NCI-H128 (cell line): ENCODE measurements around the gene DEPDC7.
"Not testable (repeated sequence)": the region's sequence is repeated elsewhere in the genome, so short reads cannot be mapped to it uniquely, and the experiment has no call there.

Experiments
- DNase-seq: peaks from one replicate; lab custom pipeline; 2025; ENCODE audit not compliant: unreplicated experiment; lab: John Stamatoyannopoulos, UW

Gene DEPDC7

GRCh38 chr11:33021937-33022336 lies 6.3 kb downstream of the DEPDC7 start:
- no peak for DNase-seq

- DNase-seq, result no peak
Measured at GRCh38 chr11:33025339-33025722, 9.7 kb downstream of the DEPDC7 start.

- DNase-seq, result no peak
Measured at GRCh38 chr11:33027233-33027632, 11.6 kb downstream of the DEPDC7 start.

GRCh38 chr11:33027846-33028536 lies 12.3 kb downstream of the DEPDC7 start:
- DNase-seq, result no peak

GRCh38 chr11:33028537-33028914 lies 12.8 kb downstream of the DEPDC7 start:
- no peak for DNase-seq

GRCh38 chr11:33029218-33029617 lies 13.5 kb downstream of the DEPDC7 start:
- not testable (repeated sequence) for DNase-seq

- DNase-seq, result no peak
Measured at GRCh38 chr11:33033493-33033892, 17.8 kb downstream of the DEPDC7 start.

- no peak for DNase-seq
Measured at GRCh38 chr11:33035011-33035410, 19.3 kb downstream of the DEPDC7 start.

- DNase-seq, result peak; percentile 82
Measured at GRCh38 chr11:33039274-33040032, 23.8 kb downstream of the DEPDC7 start, which contains the start of gene TCP11L1. Gene TCP11L1, plus strand, starts transcription at chr11:33039572. Its CDS starts 4,202 bp downstream, at chr11:33043774.

- DNase-seq, result no peak
Measured at GRCh38 chr11:33040033-33040861, 24.6 kb downstream of the DEPDC7 start.

- no peak for DNase-seq
Measured at GRCh38 chr11:33040862-33041453, 25.3 kb downstream of the DEPDC7 start.

- no peak for DNase-seq
Measured at GRCh38 chr11:33043221-33043830, 27.6 kb downstream of the DEPDC7 start.

GRCh38 chr11:33044285-33044756 lies 28.6 kb downstream of the DEPDC7 start:
- DNase-seq, result no peak

GRCh38 chr11:33045551-33046255 lies 30.0 kb downstream of the DEPDC7 start:
- no peak for DNase-seq

- DNase-seq, result not testable (repeated sequence)
Measured at GRCh38 chr11:33048701-33049100, 33.0 kb downstream of the DEPDC7 start.

GRCh38 chr11:33049565-33050408 lies 34.1 kb downstream of the DEPDC7 start:
- peak; percentile 14 for DNase-seq

- no peak for DNase-seq
Measured at GRCh38 chr11:33052231-33052630, 36.6 kb downstream of the DEPDC7 start.

- no peak for DNase-seq
Measured at GRCh38 chr11:33055375-33055774, 39.7 kb downstream of the DEPDC7 start.

GRCh38 chr11:33057284-33057683 lies 41.6 kb downstream of the DEPDC7 start:
- no peak for DNase-seq
